Brain microvascular endothelial cell (primary cell): ENCODE results near the gene HNMT.
"Not testable (repeated sequence)": the region's sequence is repeated elsewhere in the genome, so short reads cannot be mapped to it uniquely, and the experiment has no call there.

ENCODE experiments used
- DNase-seq: peaks from one replicate; pipeline ENCODE4 v3.0.0-alpha.2; 2020
- H3K27ac ChIP-seq: fragments of 250-450 bp; sonication (Bioruptor Pico); 2 replicates; pipeline ENCODE4 v1.5.1; 2020; ENCODE audit warnings: mild to moderate bottlenecking, moderate library complexity
- H3K27me3 ChIP-seq: fragments of 250-450 bp; sonication (Bioruptor Pico); replicated peaks from 2 replicates; pipeline ENCODE4 v1.5.1; 2020; ENCODE audit warnings: mild to moderate bottlenecking
- H3K36me3 ChIP-seq: fragments of 250-450 bp; sonication (Bioruptor Pico); replicated peaks from 2 replicates; pipeline ENCODE4 v1.5.1; 2020; ENCODE audit warnings: mild to moderate bottlenecking
- H3K4me3 ChIP-seq: 2 replicates; pipeline ENCODE4 v1.5.1; 2011; ENCODE audit warnings: low read depth, mild to moderate bottlenecking, control low read depth, low read length, moderate library complexity
- CTCF ChIP-seq: IDR thresholded peaks from 2 replicates; pipeline ENCODE4 v1.5.1; 2011; ENCODE audit warnings: low read depth, mild to moderate bottlenecking, moderate library complexity, low read length, control low read depth, inconsistent platforms; ENCODE audit errors: missing control alignments
- in situ Hi-C: cut with HindIII; loops from 2 replicates; pipeline ENCODE4 v1.10.0; 2017; ENCODE audit warnings: low sequenced_read_pairs, low pct_ligation_motif_present

The HNMT gene

GRCh38 chr2:137969418-137969765, 5.1 kb downstream of the HNMT start:
- Histone ChIP-seq H3K36me3 (peaks cover 2% of the 10 kb centered on the region), H3K27me3 (no peaks in the 10 kb centered on the region), H3K27ac (peak overlapping the region; percentile 29), H3K4me3 (no peak overlapping the region)
- in situ Hi-C loops, result no loop called here
- no peak for TF ChIP-seq CTCF
- peak; percentile 83 for DNase-seq

GRCh38 chr2:137969876-137970275, 5.6 kb downstream of the HNMT start:
- in situ Hi-C loops, result no loop called here
- no peak for DNase-seq
- Histone ChIP-seq H3K4me3 (no peak overlapping the region), H3K27ac (peak overlapping the region; percentile 29), H3K27me3 (no peaks in the 10 kb centered on the region), H3K36me3 (peaks cover 2% of the 10 kb centered on the region)
- TF ChIP-seq CTCF, result no peak

- H3K4me3 ChIP-seq, H3K27ac ChIP-seq, H3K27me3 ChIP-seq, DNase-seq, in situ Hi-C loops, H3K36me3 ChIP-seq: not testable (repeated sequence)
Observed at GRCh38 chr2:137971259-137971658, 7.0 kb downstream of the HNMT start.

- no peak overlapping the region for H3K27ac ChIP-seq
- in situ Hi-C loops, result no loop called here
- H3K27me3 ChIP-seq, result no peaks in the 10 kb centered on the region
- no peak for TF ChIP-seq CTCF
- H3K36me3 ChIP-seq, result no peaks in the 10 kb centered on the region
- DNase-seq, result no peak
- H3K4me3 ChIP-seq, result no peak overlapping the region
Observed at GRCh38 chr2:137973280-137973679, 9.0 kb downstream of the HNMT start.

- H3K27me3 ChIP-seq, result no peaks in the 10 kb centered on the region
- no peak for DNase-seq
- no peak overlapping the region for H3K27ac ChIP-seq
- in situ Hi-C loops, result no loop called here
- no peak overlapping the region for H3K4me3 ChIP-seq
- no peaks in the 10 kb centered on the region for H3K36me3 ChIP-seq
- no peak for TF ChIP-seq CTCF
Observed at GRCh38 chr2:137975280-137976271, 11.3 kb downstream of the HNMT start.

- in situ Hi-C loops, result no loop called here
- H3K4me3 ChIP-seq, result no peak overlapping the region
- no peaks in the 10 kb centered on the region for H3K36me3 ChIP-seq
- no peak for DNase-seq
- TF ChIP-seq CTCF, result no peak
- H3K27ac ChIP-seq, result no peak overlapping the region
- no peaks in the 10 kb centered on the region for H3K27me3 ChIP-seq
Observed at GRCh38 chr2:137976274-137976673, 12.0 kb downstream of the HNMT start.
